LoVo (cell line): Measurements from ENCODE around the gene RACGAP1.
"Not testable (repeated sequence)": the region's sequence is repeated elsewhere in the genome, so short reads cannot be mapped to it uniquely, and the experiment has no call there.

Source experiments
- DNase-seq: peaks from one replicate; pipeline ENCODE4 v3.0.0-alpha.2; 2016; ENCODE audit warnings: low spot score

RACGAP1 gene

DNA sequence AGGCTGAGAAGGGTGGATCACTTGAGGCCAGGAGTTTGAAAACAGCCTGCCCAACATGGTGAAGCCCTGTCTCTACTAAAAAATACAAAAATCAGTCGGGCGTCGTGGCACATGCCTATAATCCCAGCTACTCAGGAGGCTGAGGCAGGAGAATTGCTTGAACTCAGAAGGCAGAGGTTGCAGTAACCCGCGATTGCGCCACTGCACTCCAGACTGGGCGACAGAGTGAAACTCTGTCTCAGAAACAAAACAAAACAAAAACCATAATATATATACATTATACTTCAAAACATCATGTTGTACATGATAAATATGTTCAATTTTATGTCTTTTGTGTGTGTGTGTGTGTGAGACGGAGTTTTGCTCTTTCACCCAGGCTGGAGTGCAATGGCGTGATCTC lies 5.2 kb upstream of the RACGAP1 start:
- DNase-seq = not testable (repeated sequence)

DNA sequence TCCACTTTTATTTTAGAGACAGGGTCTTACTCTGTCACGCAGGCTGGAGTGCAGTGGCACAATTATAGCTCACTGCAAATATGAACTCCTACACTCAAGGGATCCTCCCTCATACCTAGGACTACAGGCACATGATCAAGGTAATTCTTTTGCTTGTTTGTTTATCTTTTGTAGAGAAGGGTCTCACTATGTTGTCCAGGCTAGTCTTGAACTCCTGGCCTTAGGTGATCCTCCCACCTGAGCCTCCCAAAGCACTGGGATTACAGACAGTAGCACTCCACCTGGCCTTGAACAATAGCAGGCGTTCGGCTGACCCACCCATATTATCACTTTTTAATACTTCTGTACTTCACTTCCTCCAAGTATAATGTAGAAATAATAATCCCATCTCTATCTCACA lies 1.4 kb upstream of the RACGAP1 start:
- no peak for DNase-seq

DNA sequence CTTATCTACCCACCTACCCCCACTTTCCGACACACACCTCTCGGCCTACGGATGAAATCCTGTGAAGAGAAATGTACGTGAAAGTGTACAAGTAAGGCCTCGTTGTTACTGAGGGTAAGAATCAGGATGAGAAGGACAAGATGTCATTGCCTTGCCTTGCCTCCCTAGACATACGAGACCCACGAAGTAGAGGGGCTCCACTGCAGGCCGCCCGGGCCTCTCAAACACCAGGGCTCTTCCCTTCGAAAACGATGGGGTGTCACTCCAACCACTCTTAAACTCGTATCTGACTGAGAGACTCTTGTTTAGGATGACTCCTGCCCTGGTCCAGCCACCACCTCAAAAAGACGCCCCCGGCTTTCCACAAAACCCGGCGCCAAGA lies 498 bp downstream of the RACGAP1 start:
- DNase-seq = peak; percentile 15

DNA sequence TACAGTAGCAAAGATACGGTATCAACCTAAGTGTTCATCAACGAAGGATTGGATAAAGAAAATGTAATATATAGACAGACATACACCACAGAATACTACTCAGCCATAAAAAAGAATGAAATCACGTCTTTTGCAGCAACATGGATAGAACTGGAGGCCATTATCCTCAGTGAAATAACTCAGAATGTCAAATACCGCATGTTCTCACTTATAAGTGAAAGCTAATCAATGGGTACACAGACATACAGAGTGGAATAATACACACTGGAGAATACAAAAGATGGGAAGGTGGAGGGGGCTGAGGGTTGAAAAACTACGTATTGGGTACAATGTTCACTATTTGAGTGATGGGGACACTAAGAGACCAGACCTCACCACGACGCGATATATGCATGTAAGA lies 1.1 kb downstream of the RACGAP1 start:
- DNase-seq = no peak

DNA sequence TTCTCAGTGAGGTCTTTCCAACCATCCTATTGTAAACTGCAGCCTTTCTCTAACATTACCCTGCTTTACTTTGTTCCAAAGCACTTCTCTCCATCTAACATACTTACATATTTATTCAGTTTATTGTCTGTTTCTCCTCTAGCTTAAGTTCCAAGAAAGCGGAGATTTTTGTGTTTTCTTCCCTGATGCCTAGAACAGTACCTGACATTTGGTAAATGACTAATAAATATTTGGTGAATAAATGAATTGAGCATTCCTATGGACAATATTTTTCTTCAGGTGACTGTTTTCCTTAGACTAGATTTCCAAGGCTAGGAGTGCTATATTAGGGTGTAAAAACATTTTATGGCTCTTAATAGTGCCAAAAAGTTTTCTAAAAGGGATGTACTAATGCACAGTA lies 2.4 kb downstream of the RACGAP1 start:
- DNase-seq = no peak

DNA sequence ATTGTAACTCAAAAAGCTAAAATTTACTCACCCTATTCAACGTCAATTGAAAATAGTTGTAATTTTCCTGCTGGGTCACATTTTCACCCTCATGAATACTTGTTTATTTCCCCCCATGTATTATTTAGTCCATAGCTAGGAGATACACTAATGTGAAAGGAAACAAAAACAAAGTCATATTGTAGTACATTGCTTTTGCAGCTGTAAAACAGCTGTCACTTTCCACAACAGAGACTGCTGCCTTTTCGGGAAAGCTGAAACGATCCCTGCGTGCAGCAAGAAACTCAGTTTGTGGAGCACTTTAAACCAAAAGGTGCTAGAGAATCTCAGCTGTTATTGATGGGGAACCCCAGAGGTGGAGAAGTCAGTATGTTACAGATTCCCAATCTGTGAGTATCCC lies 4.3 kb downstream of the RACGAP1 start:
- no peak for DNase-seq

DNA sequence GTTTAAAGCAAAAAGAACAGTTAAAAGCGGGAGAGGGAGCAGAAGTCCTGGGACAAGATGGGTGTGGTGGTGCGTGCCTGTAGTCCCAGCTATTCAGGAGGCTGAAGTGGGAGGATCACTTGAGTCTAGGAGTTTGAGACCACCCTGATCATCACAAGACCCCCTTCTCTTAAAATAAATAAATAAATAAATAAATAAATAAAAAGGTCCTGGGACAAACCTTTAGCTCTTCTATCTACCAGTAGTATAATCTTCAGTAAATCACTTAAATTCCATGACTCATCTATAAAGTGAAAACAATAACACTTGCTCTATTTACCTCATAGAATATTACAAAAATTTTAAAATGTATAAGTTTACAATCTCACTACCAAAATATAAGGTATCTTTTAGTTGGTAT lies 5.8 kb downstream of the RACGAP1 start:
- DNase-seq = no peak

DNA sequence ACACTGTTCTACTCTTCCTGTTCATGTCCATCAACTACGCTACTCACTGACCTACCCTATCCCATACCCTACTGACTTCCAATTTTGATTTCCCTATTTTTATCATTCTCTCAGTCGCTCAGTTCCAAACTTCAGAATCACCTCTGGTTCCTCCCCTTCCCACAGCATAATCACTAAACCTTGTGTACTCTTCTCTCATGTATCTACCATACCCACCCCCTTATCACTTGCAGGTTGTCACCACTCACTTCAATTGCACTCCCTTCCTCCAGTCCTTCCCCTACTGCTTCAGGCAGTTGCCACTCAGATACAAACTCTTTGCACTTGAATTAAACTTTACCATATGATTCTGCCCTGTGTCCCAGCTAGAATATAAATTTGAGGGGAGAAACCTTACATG lies 6.3 kb downstream of the RACGAP1 start:
- DNase-seq = no peak

DNA sequence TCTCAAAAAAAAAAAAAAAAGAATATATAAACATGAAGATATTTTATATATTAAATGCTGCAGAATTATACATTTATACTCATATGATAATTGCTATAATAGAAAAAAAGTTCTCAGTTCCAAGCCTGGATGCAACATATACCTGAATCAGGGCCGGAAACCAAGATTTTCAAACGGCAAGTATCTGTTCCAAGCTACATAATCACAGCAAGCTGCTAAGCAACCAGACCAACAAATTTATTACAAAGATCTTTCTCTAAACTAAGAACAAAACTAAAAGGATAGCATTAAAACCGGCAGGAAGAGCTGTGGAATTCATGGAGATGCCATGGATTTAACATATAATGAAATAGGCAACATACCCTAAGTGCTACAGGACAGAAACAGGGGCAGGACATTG lies 7.1 kb downstream of the RACGAP1 start:
- no peak for DNase-seq

DNA sequence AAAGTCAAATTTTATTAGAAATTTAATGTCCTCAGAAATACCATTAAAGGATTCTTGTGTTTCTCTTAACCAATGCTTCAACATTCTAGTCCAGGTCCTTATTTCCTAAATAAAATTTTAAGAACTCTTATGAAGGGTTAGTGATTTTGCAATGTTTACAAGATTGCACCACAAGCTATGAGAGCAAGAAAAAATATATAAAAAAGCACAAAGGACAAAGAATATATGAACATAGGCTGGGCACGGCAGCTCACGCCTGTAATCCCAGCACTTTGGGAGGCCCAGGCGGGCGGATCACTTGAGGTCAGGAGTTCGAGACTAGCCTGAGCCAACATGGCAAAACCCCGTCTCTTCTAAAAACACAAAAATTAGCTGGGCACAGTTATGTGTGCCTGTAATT lies 7.7 kb downstream of the RACGAP1 start:
- DNase-seq = no peak

DNA sequence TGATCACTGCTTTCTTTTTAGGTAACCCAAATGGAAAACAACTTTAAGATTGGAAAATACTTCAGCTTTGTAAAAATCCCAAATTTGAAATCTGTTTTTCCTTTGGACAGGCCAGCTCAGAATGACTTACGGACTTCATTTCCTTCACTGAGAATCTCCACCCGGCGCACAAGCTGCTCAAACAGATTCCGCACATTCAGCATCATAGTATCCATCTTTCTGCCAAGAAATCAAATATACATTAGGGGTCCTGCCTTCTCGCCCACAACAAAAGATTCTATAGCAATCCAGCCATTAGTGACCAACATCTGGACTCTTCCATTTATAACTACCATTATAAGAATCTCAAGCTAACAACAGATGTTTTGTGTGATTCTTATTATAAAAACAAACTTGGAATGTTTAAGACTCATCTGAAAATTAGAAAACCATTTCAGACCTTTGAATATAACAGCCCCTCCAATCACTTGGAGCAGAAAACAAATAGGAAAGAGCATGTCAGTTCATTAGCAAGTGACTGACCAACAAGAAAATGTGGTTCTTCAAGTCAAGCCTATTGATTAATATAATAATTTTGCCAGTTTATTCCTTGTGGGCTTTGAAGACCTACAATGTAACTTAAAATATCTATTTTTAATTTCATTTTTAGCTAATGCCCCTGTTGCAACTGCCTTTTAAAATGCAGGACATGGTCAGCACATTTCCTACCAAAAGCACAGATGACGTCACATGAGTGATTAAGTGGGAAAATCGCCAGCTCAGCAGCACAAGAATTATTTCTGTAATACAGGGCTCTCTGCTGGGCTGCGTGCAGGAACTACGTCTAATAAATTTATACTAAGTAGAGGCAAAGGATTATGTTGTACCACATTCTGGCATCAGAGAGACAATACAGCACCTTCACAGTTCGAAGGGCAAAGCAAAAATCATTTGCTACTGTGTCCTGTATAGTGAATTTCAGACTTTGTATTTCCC lies 8.5 kb downstream of the RACGAP1 start:
- DNase-seq = no peak

DNA sequence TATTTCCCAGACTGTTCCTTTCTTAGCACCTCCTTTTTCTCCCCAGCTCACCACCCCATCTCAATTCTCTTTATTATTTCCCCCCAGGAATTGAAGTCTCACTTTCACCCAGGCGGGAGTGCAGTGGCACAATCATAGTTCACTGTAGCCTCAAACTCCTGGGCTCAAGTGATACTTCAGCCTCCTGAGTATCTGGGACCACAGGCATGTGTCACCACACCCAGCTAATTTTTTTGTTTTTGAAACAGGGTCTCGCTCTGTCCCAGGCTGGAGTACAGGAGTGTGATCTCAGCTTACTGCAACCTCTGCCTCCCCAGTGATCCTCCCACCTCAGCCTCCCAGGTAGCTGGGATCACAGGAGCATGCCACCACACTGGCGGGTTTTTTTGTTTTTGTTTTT lies 11.0 kb downstream of the RACGAP1 start:
- DNase-seq = no peak

DNA sequence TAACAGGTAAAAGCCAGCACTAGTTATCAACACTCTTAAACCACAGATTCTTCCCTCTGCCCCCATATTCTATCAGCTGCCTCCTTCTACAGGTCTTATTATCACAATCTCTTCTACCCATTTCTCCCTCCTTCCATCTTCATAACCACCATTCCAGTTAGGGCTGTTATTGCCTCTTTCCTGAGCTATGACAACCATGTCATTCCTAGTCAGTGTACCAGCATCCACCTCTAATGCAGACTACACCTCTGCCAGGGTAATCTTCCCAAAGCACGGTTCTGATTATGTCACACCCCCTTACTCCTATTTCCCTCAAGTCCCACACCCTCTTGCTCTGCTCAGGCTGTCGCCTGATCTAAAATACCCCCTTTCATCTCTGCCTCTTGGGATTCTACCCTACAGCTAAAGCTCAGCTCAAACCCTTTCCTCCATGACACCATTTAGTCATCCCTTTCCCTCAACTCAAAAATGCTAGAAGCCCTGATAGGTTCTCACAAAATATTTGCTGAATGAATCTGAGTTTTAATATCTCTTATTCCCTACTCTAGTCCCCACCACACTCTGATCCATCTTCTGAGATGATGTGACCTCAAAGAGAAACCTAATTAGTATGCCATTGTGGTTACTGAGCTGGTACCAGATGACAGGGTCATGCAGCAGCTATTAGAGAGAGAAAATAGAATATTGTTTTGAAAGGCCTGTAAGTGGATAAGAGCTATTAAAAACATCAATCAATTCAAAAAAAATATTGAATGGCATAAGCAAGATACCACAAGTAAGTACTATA lies 11.7 kb downstream of the RACGAP1 start:
- no peak for DNase-seq

DNA sequence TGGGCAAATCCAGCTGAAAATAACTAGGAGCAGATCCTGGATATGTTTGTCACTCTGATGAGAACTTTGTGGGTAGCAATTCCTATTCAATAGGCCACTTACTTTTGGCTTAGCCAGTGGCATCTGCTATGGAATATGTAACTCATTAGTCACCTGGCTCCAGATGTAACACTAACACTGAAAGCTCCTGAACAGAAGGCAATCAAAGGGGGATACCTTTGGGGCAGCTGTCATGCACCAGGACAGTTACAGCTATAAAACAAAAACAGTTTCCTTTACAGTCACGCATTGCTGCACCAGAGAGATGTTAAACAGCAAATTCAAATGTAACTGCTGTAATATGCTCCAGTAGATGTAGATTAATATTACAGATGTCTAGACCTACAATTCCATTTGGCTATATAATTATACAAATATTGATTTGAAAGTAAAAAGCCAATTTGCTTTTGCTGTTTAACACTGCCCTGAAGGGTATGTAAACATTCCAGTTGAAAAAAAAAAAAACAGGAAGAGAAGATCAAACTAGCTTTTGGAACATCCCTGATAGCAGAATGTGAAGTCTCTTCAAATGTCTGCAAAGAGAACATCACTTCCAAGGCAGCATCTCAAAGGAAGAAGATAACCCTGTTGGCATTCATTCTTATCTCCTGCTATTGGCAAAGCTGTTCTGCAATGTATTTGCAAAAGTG lies 18.4 kb downstream of the RACGAP1 start:
- DNase-seq = no peak

DNA sequence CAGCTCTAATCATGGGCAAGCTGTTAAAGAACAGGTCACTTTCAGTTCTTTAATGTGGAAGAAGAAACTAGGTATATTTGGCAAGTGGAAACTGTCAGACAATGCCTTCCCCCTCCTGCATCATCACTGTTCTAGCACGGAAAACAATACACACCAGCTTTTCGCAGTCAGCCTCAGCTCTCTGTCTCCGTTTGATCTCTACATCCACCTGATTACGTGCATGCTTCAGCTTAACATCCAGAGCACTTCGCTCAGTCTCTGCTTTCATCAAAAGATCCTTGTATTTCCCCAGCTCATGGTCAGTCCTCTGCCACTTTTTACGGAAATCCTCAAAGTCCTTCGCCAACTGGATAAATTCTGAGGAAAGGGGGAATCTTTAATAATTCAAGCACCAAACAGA lies 19.0 kb downstream of the RACGAP1 start:
- DNase-seq = no peak

DNA sequence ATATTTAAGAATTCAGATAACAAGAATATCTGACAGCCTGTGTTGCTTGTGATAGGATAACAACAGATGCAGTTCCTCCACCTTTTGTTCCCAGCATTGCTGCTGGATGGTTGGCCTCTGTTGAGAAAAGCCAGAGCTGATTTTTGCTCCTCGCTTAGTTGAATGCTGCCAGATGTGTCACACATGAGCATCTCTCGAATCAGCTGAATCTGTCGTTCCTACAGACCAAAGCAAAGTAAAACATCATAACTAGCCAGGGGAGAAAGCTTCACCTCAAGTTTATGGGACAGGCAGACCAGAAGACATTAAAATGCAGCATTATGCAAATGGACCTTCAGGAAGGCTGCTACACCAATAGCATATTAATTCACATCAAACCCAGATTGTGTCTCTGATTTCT lies 20.1 kb downstream of the RACGAP1 start:
- DNase-seq = no peak

DNA sequence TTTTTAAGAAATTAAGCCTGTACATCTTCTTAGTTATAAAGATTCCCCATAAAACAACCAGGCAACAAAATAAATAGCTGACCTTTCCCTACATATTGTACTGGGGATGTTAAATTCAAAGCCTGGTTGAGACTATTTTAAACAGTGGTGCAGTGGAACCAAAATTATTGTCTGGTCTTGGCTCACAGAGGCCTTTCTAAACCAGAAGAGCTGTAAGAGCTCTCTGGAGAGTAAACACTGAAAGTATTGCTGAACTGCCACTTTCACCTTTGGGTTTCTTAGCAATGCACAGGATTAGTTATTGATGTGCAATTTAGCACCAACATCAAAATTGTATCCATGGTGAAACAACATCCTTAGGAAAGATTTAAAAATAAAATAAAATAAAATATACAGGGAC lies 20.6 kb downstream of the RACGAP1 start:
- no peak for DNase-seq

DNA sequence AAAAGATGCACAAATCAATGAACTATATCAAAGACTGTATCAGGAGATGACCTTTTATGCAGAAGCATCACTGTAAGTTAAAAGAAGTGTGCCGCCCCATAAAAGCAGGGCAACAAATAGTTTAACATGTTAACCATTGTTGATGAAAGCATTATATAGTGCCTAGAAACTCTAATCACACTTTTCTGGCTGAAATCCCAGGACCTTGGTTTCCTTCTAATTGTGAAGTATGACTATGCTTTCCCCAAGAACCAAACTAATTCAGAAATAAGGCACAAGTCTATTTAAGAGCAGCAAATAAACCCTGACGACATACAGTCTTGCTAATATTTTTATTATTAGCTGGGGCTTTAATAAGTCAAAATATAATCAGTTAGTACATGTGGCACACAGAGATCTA lies 21.7 kb downstream of the RACGAP1 start:
- no peak for DNase-seq

DNA sequence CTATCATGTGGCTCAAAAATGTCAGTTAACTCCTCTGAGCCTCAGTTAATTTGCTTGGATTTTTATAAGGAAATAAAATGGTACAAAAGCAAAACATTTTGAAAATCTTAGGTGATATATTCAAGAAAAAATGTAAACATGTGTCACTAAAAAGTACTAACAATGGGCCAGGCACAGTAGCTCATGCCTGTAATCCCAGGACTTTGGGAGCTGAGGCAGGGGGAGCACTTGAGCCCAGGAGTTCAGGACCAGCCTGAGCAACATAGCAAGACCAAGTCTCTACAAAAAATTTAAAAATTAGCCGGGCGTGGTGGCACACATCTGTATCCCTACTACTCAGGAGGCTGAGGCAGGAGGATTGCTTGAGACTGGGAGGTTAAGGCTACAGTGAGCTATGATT lies 26.8 kb downstream of the RACGAP1 start:
- no peak for DNase-seq

DNA sequence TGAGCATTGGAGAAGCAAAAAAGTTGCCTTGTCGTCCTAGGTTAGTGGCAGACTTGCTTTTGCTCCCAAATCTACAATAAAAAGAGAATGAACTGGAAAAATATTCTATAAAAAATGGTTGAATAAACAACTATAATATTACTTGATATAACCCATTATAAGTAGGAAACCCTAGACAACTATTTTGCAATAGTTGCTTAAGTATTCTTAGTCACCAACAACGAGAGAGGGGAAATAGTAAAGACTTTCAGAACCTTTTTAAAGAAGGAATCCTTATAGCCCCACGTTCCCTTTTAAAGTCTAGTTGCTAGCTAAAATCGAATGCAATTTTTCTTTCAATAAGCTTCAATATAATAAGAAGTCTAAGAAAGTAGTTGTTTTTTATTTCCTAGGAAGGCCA lies 35.0 kb downstream of the RACGAP1 start:
- DNase-seq = no peak

DNA sequence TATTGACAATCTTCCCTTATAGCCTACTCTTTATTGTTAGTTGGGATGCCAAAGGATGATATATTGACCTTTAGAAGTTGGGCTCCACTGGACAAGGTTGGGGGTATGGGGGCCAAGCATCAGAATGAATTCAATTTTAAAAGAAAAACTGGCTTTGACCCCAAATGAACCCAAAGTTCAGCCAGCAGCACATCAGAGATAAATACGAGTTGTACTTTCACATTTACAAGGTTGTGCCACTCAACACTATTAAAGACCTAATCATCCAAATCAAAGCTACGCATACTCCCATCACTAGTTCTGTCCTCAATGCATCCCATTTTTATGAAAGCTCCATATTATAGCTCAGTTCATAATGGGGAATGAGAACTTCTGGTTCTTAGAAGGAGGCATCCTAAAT lies 35.9 kb downstream of the RACGAP1 start:
- not testable (repeated sequence) for DNase-seq

DNA sequence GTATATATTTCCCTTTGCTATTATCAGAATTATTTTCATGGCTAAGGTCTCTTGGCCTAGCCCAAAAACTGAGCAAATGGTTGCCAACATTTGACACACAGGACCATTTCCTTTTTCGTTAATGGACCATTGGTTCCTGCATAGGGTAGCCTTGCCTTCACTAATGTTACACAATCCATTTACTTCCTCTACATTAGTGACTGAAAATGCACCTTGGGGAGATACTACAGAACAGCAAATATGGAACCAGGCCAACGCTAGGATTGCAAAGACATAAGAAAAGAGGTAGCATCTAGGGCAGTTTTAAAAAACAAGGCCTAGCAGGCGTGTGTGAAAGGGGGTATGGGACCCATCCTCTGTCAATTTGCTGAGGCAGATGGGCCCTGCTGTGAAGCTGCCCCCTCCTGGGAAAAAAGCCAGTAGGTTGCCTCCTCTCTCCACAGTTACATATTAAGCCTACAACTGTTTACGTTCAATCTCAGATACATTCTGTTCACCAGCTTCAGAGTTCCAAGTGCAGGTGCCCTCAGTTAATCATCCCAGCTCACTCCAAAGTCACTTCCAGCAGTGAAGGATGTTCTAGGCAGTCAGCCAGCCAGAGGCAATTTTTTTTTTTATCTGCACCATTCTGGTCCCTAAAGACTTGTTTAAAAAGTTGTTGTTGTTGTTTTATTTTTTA lies 37.5 kb downstream of the RACGAP1 start:
- no peak for DNase-seq
